Cardiac atrium fibroblast (primary cell): ENCODE results near the gene ATXN1. TPM values are rescaled to one million over a fixed set of nuclear protein-coding genes. Genes with fewer than 3 reads are reported as not detected.

Experiments
- total RNA-seq: library from RNA; depleted of rRNA; stranded (reverse); fragments of >200 nt; gene quantifications from 2 replicates; pipeline ENCODE4 v1.2.3, GENCODE V29; 2015

ATXN1 gene
- total RNA-seq: 14.9 and 16.1 TPM in 2 replicates

GRCh38 chr6:16760516-16761470 lies at the start of gene ATXN1:
ATXN1 (minus strand) TSS chr6:16761460.

